ENCODE results near the gene TMEM132E. TPM values are rescaled to one million over a fixed set of nuclear protein-coding genes. Genes with fewer than 3 reads are reported as not detected.

Gene TMEM132E
- total and polyA plus RNA-seq, 2 of the 4 experiments (the other 2 are of a cell fraction), result not detected

DNA sequence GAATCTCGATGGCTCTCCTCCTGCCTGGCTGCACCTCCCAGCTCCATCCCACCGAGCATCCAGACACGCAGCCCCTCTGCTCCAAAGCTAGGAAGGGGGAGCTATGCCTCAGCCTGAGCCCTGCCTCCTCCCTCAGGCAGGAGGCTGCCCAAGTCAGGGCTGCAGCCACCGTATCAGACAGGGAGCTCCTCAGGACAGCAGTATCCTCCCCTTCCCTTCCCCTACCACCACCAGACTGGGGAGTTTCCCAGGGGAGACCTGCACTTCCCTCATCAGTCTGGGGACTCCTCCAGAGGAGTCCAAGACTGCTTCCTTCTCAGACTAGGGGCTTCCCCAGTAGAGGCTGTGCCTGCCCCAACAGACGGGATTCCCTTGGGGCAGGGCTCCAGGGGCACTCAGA lies 17.5 kb downstream of the TMEM132E start:
- Histone ChIP-seq H3K4me3 (ENCODE audit: insufficient read depth, low read depth, low read length) (no peak overlapping the region), H4K5ac (ENCODE audit: low read depth, low read length) (no peak overlapping the region), H4K20me1 (ENCODE audit: insufficient read depth, low read length) (no peaks in the 10 kb centered on the region), H2BK120ac (ENCODE audit: low read depth, low read length) (no peak overlapping the region), H2BK20ac (ENCODE audit: low read depth, low read length) (no peak overlapping the region), H3K4me2 (ENCODE audit: low read depth, low read length) (no peak overlapping the region), H2AFZ (replicated peaks; ENCODE audit: low read length, poor library complexity) (peak overlapping the region; percentile 18), H3K4me1 (ENCODE audit: control insufficient read depth, insufficient read depth, low read length) (no peaks in the 10 kb centered on the region), H3K56ac (ENCODE audit: extremely low read depth, insufficient read depth, low read length) (no peak overlapping the region), H3K27me3 (ENCODE audit: control insufficient read depth, insufficient read depth, low read length) (no peaks in the 10 kb centered on the region; the same call in 1 of the 2 replicates), H2BK15ac (ENCODE audit: low read depth, low read length) (no peak overlapping the region), H2AK5ac (ENCODE audit: low read depth, low read length) (no peak overlapping the region), H3K14ac (replicated peaks; ENCODE audit: low read depth, low read length) (no peak overlapping the region), H2BK5ac (ENCODE audit: low read depth, low read length, poor library complexity, severe bottlenecking) (no peak overlapping the region), H3K9me3 (ENCODE audit: control insufficient read depth, insufficient read depth, low read length) (no peaks in the 10 kb centered on the region), H4K91ac (ENCODE audit: insufficient read depth, low read depth, low read length) (no peak overlapping the region), H3K36me3 (ENCODE audit: control insufficient read depth, insufficient read depth, low read length) (no peaks in the 10 kb centered on the region), H3K9ac (ENCODE audit: low read depth, low read length) (no peak overlapping the region), H3K18ac (ENCODE audit: low read depth, low read length) (no peak overlapping the region), H3K9me1 (ENCODE audit: insufficient read depth, low read length) (no peaks in the 10 kb centered on the region), H4K8ac (ENCODE audit: low read depth in 2 of 2, low read length in 2 of 2) (no peak overlapping the region), H2AK9ac (replicated peaks; ENCODE audit: low read depth, low read length, poor library complexity) (peak overlapping the region; percentile 13), H3K23ac (ENCODE audit: low read depth, low read length) (no peak overlapping the region), H3K4ac (ENCODE audit: low read depth, low read length) (no peak overlapping the region), H3K79me1 (ENCODE audit: low read depth in 1 of 2, low read length in 2 of 2) (no peaks in the 10 kb centered on the region), H3K27ac (ENCODE audit: insufficient read depth, low read length) (no peak overlapping the region)
- ATAC-seq (ENCODE audit: low read depth), result no peak
- intact Hi-C loops (cut with micrococcal nuclease), result no loop called here
- DNase-seq, result no peak
- WGBS, 2 experiments (ENCODE audit: extremely low coverage in 2 of 2, insufficient read length in 1 of 2), result no CpG with 5 or more reads among the region's 5 CpGs
- ChIA-PET CTCF (no interaction called here), POLR2A (ENCODE audit: unreplicated experiment) (no interaction called here)
- BruUV-seq (replicated peaks), result no TSS peak
- TF ChIP-seq POLR2A (IDR thresholded peaks at IDR 0.05; ENCODE audit: low read depth, low read length) (no peak), RCOR1 (IDR thresholded peaks at IDR 0.05; ENCODE audit: insufficient replicate concordance, low read length) (no peak), MAZ (IDR thresholded peaks at IDR 0.05; ENCODE audit: borderline replicate concordance, low read depth, low read length) (no peak), RAD21 (IDR thresholded peaks at IDR 0.05; ENCODE audit: low read length) (no peak), BHLHE40 (IDR thresholded peaks at IDR 0.05; ENCODE audit: low read depth, low read length) (no peak), CHD1 (IDR thresholded peaks at IDR 0.05; ENCODE audit: low read depth, low read length) (no peak), RFX5 (IDR thresholded peaks at IDR 0.05; ENCODE audit: low read depth, low read length) (no peak), USF2 (IDR thresholded peaks at IDR 0.05; ENCODE audit: low read depth, low read length) (no peak), MAFK (IDR thresholded peaks at IDR 0.05; ENCODE audit: low read depth, low read length) (no peak), MXI1 (IDR thresholded peaks at IDR 0.05; ENCODE audit: borderline replicate concordance, low read depth, low read length) (no peak), NFE2L2 (IDR thresholded peaks at IDR 0.05; ENCODE audit: low read depth, low read length) (no peak), CEBPB (IDR thresholded peaks at IDR 0.05; ENCODE audit: low read depth, low read length) (no peak), SMC3 (IDR thresholded peaks at IDR 0.05; ENCODE audit: low read depth, low read length) (no peak), FOS (IDR thresholded peaks at IDR 0.05; ENCODE audit: low read depth, low read length) (no peak)
- TF ChIP-seq, protein P1, sequence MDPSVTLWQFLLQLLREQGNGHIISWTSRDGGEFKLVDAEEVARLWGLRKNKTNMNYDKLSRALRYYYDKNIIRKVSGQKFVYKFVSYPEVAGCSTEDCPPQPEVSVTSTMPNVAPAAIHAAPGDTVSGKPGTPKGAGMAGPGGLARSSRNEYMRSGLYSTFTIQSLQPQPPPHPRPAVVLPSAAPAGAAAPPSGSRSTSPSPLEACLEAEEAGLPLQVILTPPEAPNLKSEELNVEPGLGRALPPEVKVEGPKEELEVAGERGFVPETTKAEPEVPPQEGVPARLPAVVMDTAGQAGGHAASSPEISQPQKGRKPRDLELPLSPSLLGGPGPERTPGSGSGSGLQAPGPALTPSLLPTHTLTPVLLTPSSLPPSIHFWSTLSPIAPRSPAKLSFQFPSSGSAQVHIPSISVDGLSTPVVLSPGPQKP (IDR thresholded peaks at IDR 0.05; ENCODE audit: borderline replicate concordance, low read depth, low read length), result no peak
- TF ChIP-seq, protein P2, sequence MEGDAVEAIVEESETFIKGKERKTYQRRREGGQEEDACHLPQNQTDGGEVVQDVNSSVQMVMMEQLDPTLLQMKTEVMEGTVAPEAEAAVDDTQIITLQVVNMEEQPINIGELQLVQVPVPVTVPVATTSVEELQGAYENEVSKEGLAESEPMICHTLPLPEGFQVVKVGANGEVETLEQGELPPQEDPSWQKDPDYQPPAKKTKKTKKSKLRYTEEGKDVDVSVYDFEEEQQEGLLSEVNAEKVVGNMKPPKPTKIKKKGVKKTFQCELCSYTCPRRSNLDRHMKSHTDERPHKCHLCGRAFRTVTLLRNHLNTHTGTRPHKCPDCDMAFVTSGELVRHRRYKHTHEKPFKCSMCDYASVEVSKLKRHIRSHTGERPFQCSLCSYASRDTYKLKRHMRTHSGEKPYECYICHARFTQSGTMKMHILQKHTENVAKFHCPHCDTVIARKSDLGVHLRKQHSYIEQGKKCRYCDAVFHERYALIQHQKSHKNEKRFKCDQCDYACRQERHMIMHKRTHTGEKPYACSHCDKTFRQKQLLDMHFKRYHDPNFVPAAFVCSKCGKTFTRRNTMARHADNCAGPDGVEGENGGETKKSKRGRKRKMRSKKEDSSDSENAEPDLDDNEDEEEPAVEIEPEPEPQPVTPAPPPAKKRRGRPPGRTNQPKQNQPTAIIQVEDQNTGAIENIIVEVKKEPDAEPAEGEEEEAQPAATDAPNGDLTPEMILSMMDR (conservative IDR thresholded peaks at IDR 0.05; ENCODE audit: low read depth, low read length), result no peak
- dilution Hi-C loops (cut with HindIII; ENCODE audit: low sequenced_read_pairs, unreplicated experiment), result no loop called here
- in situ Hi-C loops (cut with MboI; ENCODE audit: low sequenced_read_pairs), result no loop called here

All from IMR-90 (cell line).